Neural progenitor cell (in vitro differentiated cells): ENCODE measurements around the gene AKAP6.

Experiments
- CTCF ChIP-seq: fragments of 200-600 bp; sonication (generic); IDR thresholded peaks from 2 replicates; pipeline ENCODE4 v1.5.1; 2017; ENCODE audit warnings: antibody characterized with exemption, mild to moderate bottlenecking
- EZH2phosphoT487 ChIP-seq: fragments of 200-600 bp; sonication (generic); IDR thresholded peaks from 2 replicates; pipeline ENCODE4 v1.6.1; 2017; ENCODE audit warnings: antibody characterized with exemption

DNA sequence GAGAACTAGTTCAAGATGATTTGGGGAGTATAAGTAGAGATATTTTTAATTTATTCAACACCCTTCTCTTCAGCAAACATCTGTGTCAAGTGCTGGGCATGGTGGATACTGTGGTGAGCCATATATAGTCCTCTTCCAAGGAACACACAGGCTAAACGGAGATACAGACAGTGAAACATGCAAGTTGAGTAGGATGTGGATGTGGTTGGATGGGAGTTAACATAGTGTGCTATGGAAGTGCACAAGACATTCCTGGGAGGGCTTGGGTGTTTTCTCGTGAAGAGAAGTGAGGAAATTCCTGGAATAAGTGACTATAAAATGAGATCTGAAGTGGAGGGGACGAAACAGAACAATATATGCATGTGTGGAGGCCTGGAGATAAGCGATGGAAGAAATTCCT, 428.5 kb downstream of the AKAP6 start:
- TF ChIP-seq CTCF (no peak), EZH2phosphoT487 (no peak)
